C4-2B (cell line): Measurements from ENCODE around the gene ATP6V1G3.

ENCODE experiments used
- H3K27ac ChIP-seq: fragments of 450-650 bp; 2 replicates; pipeline ENCODE4 v1.5.1; 2017
- CTCF ChIP-seq: fragments of 450-650 bp; conservative IDR thresholded peaks from 2 replicates; pipeline ENCODE4 v1.5.1; 2017; ENCODE audit warnings: mild to moderate bottlenecking
- ZFX ChIP-seq: fragments of 450-650 bp; IDR thresholded peaks from 2 replicates; pipeline ENCODE4 v1.6.1; 2017

The ATP6V1G3 gene

GRCh38 chr1:198543670-198544260 is 3.3 kb upstream of the ATP6V1G3 start:
- no peak for TF ChIP-seq ZFX
- TF ChIP-seq CTCF: no peak
- H3K27ac ChIP-seq: no peak overlapping the region

DNA sequence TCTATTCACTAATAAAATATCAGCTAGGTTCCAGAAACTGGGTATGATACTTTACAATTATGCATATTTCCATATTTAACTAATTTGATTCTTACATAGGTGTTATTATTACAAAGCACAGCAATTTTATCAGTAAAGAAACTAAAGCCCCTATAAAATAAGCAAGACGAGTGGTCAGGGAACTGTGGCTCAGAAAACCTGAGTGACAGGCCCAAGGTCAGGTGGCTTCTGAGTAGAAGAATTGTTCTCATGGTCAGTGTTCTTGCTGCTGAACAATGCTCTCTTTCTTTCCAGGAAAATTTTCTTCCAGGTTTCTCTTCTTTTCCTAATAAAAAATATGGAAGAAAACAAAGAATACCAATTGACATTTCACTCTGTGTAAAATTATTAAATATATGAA is 2.2 kb upstream of the ATP6V1G3 start:
- TF ChIP-seq ZFX: no peak
- TF ChIP-seq CTCF: no peak
- H3K27ac ChIP-seq: no peak overlapping the region

DNA sequence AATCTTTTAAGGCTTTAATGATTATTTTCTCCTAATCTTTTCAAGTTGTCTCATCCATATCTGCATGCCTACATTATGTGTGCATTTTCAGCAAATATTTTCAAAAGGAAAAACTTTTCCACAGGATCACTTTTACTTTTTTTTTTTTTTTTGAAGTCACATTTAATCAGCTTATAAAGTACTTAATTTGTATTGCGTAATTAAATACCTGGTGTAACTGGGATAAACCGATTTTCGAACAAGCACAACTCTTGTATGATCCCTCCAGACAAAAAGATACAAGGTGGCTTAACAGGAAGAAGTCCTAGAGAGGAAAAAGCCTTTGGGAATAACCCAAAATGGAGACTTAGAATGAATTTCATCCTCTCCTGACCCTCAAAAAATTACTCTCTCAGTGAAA is 1.3 kb upstream of the ATP6V1G3 start:
- no peak overlapping the region for H3K27ac ChIP-seq

DNA sequence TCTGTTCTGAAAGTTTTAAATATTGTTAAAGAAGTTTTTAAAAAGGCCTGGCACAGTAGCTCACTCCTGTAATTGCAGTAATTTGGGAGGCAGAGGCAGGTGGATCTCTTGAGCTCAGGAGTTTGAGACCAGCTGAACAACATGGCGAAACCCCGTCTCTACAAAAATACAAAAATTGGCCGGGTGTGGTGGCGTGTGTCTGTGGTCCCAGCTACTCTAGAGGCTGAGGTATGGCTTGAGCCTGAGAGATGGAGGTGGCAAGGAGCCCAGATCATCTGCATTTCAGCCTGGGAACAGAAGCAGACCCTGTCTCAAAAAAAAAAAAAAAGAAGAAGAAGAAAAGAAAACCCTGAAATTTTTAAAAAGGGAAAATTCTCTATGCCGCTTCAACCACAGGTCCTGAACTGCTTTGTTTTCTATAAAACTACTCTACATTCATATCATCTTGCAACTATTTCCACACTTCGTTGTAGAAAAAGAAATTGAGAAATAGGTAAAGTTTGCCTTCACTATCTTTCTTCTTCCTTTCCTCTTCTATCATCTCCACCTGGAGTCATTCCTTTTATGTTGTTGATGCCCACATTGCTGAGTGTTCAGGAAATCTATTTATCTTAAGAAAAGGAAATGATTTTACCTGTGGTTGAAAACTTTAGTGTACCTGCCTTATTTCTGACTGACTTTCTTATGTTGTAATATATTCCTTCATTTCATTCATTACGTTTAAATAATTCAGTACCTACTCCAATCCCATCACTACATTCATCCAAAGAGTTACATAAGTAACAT is 1.7 kb downstream of the ATP6V1G3 start:
- H3K27ac ChIP-seq: no peak overlapping the region
- TF ChIP-seq CTCF (no peak), ZFX (no peak)

More for the DNA sequence above, 1.3 kb upstream of the ATP6V1G3 start:
- TF ChIP-seq ZFX (no peak), CTCF (no peak)

GRCh38 chr1:198535631-198536030 is 4.8 kb downstream of the ATP6V1G3 start:
- no peak overlapping the region for H3K27ac ChIP-seq

GRCh38 chr1:198534548-198535418 is 5.7 kb downstream of the ATP6V1G3 start:
- TF ChIP-seq ZFX (no peak), CTCF (no peak)
- no peak overlapping the region for H3K27ac ChIP-seq

More at GRCh38 chr1:198535631-198536030, 4.8 kb downstream of the ATP6V1G3 start:
- TF ChIP-seq ZFX: no peak
- no peak for TF ChIP-seq CTCF
